ENCODE data around the gene SH3RF2.
"Not testable (repeated sequence)": the region's sequence is repeated elsewhere in the genome, so short reads cannot be mapped to it uniquely, and the experiment has no call there.

SH3RF2 gene

DNA sequence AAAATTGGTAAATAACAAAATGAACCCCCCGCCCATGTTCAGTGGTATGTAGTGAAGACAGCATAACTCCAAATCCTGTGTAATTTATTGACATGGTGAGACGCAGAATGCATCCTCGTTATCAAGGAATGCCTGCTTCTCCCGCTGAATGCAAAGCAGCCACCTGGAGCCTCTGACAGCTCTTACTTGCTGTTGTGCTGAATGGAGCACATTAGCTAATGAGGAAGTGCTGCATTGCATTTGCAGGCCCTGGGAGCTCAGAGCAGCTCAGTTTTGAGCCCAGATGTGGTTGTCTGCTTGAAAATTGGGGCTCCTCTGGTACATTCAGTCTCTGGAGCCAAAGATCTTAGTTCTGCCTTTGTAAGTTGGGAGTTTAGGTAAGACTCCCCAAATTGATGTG lies 140.1 kb downstream of the SH3RF2 start:
- DNase-seq (ENCODE audit: insufficient read length, low spot score) = no peak

DNA sequence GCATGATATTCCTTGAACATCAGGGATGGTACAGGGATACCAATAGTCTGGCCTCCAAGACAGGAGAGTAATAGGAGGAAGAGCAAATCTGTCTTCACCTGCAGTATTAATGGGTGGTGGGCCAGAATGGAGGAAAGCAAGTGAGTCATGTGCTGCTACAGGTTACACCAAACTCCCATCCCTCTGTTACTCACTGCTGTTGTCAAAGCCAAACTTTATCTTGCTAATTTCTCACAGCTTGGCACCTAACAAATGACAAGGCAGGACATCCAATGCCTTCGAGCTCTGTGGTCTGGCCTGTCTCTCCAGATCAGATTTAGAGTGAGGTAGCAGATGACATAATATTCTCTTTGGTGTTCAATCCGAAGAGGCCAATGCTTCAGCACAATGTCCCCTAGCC lies 142.2 kb downstream of the SH3RF2 start:
- no peak for TF ChIP-seq POLR2A (IDR thresholded peaks at IDR 0.05; ENCODE audit: low read depth, low read length)
- no peak for FAIRE-seq
- no peak for DNase-seq (ENCODE audit: insufficient read length, low spot score)

More for the DNA sequence above, 140.1 kb downstream of the SH3RF2 start:
- FAIRE-seq = no peak
- no peak for TF ChIP-seq POLR2A (IDR thresholded peaks at IDR 0.05; ENCODE audit: low read depth, low read length)

DNA sequence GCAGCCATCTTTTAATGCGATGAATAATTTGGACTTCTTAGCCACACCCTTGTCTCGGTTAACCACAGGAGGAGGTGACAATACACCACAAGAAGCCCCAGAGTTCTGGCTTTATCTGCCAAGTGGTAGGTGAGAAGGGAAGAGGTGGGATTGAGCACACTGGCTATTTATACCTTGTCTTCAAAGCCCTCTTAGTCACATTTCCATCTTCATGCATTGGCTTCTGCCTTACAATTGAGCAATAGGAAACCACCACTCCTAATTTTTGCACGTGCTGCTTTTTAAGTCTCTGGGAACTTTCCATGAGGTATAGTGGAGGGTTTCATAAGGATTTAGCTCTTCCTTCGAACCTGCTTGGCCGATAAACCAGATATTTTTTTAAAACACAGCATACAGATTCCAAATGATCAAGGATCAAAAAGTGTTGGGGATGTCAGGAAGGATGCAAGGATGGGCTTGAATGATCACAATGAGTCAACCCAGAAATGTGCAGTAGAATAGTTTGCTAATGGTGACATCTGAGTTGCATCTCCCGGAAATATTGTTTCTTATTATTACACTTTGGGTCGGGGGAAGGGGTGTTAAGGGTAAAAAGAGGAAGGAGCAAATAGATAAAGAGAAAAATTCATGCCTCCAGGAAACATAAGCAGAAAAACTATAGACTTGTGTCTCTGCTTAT lies 143.5 kb downstream of the SH3RF2 start:
- DNase-seq (ENCODE audit: insufficient read length, low spot score) (no peak), FAIRE-seq (no peak)
- no peak for TF ChIP-seq POLR2A (IDR thresholded peaks at IDR 0.05; ENCODE audit: low read depth, low read length)

DNA sequence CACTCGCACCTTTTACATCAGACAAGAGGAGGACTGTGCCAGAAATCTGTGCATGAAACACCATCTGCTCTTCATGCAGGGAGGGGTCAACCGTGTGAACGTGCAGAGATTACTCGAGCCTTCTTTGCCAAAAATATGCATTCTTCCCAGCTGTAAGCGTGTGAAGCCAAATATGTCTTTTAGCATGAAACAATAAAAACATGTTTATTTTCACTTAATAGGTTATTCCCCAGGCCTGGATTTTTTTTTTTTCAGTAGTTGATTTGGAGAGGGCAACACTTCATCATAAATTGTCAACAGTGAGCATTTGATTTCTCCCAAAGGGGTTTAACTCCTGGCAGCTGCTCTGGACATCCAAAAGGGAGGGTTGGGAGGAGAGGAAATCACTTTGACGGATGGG lies 145.2 kb downstream of the SH3RF2 start:
- FAIRE-seq (no peak), DNase-seq (ENCODE audit: insufficient read length, low spot score) (no peak)

DNA sequence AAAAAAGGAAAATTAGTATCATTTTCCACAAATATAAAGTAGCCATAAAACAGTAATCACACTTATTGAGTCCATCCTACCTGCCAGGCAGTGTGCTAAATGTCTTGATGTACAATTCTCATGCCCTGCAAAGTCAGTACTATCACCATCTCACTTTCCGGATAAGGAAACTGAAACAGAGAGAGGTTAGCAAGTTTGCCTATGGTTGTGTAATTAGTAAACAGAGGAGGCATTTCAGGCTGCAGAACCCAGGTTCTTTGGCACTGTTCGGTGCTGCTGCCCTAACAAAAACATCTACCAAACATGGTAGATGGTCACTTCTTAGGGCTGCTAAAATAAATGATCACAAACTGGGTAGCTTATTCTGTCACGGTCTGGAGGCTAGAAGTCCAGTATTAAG lies 146.4 kb downstream of the SH3RF2 start:
- no peak for FAIRE-seq
- DNase-seq (ENCODE audit: insufficient read length, low spot score) = no peak
- TF ChIP-seq POLR2A (IDR thresholded peaks at IDR 0.05; ENCODE audit: low read depth, low read length) = no peak

More for the DNA sequence above, 145.2 kb downstream of the SH3RF2 start:
- no peak for TF ChIP-seq POLR2A (IDR thresholded peaks at IDR 0.05; ENCODE audit: low read depth, low read length)

DNA sequence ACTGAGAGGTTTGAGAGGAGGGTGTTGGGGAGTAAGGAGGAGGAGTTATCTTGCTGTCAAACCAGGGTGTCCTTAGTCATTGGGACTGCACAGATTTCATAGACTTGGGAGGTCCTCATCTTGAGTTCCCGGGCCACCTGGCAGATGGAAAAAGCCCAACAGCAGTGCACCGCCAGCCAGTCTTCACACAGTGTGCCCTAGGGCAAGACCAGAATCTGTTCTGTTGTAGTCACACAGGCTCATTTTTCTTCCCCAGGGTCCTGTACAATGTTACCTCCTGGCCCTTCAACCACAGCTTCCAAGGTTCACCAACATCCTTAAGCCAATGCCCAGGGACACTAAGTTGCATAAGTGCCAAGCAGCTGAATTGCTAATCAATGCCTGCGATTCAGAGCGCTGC lies 148.0 kb downstream of the SH3RF2 start:
- FAIRE-seq = no peak
- TF ChIP-seq POLR2A (IDR thresholded peaks at IDR 0.05; ENCODE audit: low read depth, low read length) = no peak

DNA sequence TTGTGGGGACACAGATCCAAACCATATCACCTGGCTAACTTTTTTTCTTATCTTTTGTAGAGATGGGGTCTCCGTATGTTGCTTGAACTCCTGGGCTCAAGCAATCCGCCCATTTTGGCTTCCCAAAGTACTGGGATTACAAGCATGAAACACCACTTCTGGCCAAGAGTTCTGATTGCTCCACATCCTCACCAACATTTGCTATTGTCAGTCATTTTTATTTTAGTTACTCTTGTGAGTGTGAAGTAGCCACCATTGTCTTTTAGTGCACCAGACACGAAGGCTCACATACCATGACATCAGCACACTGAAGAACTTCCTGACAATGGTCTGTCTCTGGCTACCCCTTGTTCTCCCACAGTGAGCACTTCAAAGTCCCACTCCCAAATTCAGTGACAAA lies 151.7 kb downstream of the SH3RF2 start:
- FAIRE-seq (no peak), DNase-seq (ENCODE audit: insufficient read length, low spot score) (no peak)
- TF ChIP-seq POLR2A (IDR thresholded peaks at IDR 0.05; ENCODE audit: low read depth, low read length) = no peak

More for the DNA sequence above, 148.0 kb downstream of the SH3RF2 start:
- DNase-seq (ENCODE audit: insufficient read length, low spot score) = no peak

DNA sequence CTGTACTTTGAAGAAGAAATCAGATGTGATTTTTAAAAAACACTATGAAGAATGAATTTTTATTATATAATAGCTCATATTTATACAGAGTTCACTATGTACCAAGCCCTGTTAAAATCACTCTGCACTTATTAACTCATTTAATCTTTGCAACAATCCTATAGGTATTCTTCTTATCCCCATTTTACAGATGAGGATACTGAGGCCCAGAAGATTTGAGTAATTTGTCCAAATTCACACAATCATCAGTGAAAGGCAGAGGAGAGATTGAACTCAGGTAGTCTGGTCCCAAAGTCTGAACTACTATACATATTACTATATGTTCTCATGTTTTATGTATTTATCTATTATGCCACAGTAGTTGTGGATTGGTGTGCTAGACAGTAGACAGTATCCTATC lies 152.9 kb downstream of the SH3RF2 start:
- FAIRE-seq = no peak
- TF ChIP-seq POLR2A (IDR thresholded peaks at IDR 0.05; ENCODE audit: low read depth, low read length) = no peak
- DNase-seq (ENCODE audit: insufficient read length, low spot score) = no peak

DNA sequence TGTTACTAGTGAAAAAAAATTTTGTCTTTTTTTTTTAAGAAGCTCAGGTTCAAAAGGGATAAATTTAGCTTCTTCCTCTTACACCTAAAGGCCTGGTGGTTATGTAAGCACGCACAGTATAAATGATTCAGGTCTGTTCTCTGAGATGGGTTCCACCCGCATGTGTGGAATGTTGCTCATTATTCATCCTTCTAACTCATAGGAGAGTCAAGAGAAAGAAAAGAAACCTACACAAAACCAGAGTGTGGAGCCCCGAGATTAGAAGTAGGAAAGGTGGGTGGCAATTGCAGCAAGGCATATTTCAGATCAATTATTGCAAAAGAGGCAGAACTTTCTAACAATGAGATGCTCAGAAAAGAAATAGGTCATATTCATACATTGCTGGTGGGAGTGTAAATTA lies 155.5 kb downstream of the SH3RF2 start:
- TF ChIP-seq POLR2A (IDR thresholded peaks at IDR 0.05; ENCODE audit: low read depth, low read length) = no peak
- no peak for FAIRE-seq
- no peak for DNase-seq (ENCODE audit: insufficient read length, low spot score)

DNA sequence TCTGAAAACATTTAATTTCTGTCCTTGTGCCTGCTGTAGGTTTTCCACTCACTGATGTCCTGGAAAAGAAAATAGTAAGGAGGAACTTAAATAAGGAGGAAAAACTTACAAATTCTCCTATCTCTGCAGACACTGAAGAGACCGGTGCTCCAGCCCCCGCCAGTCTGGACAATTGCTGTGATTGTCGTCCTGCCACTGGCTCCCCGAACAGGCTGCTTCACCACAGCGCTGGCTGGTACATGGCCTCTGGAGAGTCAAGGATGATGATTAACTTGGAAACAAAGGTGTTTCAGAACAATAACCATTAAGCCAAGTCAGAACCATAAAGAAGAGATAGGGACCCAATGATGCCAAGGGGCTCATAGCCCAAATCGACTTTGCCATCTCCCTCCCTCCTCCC lies 161.7 kb downstream of the SH3RF2 start:
- no peak for DNase-seq (ENCODE audit: insufficient read length, low spot score)
- no peak for FAIRE-seq
- TF ChIP-seq POLR2A (IDR thresholded peaks at IDR 0.05; ENCODE audit: low read depth, low read length) = no peak

DNA sequence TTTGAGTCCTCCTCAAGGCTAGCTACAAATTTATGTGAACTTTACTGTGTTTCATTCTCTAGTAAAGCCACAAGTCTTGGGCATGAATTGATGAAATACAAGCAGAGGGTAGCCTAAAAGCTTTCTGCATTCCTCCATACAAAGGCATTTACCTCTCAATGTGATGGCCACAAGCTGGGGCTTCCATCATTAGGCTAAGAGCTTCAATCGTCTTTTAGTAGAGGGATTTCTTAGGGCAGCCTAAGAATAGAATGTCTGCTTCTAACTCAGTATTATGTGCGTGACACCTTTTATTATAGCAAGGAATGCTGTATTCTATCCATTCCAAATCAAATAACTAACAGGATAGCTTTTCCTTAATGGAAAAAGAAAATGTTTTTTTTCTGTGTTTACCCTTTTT lies 165.3 kb downstream of the SH3RF2 start:
- DNase-seq (ENCODE audit: insufficient read length, low spot score) (no peak), FAIRE-seq (no peak)
- no peak for TF ChIP-seq POLR2A (IDR thresholded peaks at IDR 0.05; ENCODE audit: low read depth, low read length)

DNA sequence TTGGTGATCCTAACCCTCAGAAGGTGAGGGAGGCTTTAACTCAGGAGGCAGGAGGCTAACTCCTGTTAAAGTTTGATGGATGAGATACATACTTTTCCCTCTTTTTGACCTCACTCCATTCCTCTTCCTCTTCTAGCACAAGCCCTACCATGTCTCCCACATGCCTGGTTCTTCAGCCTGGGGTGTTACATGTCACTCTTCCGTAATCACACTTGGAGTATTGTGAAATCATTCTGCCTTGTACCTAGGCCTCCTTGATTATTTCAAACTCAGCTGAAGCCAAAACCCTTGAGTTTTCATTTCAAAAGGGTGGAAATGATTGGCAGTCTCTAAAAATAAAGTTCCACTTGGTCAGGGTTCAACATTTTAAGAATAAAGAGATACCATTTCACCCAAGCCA lies 167.2 kb downstream of the SH3RF2 start:
- no peak for TF ChIP-seq POLR2A (IDR thresholded peaks at IDR 0.05; ENCODE audit: low read depth, low read length)
- DNase-seq (ENCODE audit: insufficient read length, low spot score) (no peak), FAIRE-seq (no peak)

DNA sequence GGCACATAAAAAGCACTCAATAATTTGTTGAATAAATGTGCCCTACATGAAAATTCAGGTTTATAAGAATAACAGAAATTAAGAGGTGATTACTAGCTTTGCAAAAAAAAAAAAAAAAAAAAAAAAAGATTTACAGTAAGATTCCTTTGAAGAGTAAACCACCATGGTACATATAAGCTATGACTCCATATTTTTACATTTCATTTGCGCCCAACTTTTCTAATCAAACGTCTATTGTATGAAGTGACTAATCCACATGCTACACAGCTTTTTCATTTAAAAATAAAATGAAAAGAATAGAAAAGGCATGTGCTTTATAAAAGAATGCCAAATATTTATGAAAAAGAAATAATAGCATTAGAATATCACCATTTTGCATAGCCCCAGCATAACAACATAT lies 169.1 kb downstream of the SH3RF2 start, which contains the start of gene PLAC8L1:
TSS of gene PLAC8L1 (minus strand) at position 101 of the 400 bp plus-strand sequence. CDS start 1,266 bp downstream, outside the sequence.
- TF ChIP-seq POLR2A (IDR thresholded peaks at IDR 0.05; ENCODE audit: low read depth, low read length) = no peak
- FAIRE-seq (no peak), DNase-seq (ENCODE audit: insufficient read length, low spot score) (no peak)

DNA sequence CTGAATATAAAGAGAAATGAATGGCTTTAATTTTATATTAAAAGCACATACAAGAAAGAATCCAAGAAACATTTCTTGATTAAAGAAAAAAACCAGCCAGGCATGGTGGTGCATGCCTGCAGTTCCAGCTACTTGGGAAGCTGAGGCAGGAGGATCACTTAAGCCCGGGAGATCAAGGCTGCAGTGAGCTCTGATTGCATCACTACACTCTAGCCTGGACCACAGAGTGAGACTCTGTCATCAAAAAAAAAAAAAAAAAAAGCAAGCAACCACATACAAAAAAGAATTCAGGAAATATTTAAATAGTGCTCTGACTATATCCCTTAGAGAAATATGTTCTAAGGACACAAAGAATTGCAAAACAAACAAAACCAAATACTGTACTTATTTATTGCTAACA lies 171.5 kb downstream of the SH3RF2 start:
- DNase-seq (ENCODE audit: insufficient read length, low spot score) (no peak), FAIRE-seq (no peak)
- TF ChIP-seq POLR2A (IDR thresholded peaks at IDR 0.05; ENCODE audit: low read depth, low read length) = no peak

DNA sequence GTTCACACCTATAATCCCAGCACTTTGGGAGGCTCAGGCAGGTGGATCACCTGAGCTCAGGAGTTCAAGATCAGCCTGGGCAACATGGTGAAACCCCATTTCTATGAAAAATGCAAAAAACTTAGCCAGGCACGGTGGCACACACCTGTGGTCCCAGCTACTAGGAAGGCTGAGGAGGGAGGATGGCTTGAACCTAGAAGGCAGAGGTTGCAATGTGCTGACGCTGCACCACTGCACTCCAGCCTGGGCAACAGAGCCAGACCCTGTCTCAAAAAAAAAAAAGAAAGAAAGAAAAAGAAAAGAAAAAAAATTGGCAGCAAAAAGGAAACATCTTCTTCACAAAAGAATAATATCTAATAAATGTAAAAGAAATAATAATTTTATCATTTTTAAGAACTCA lies 172.5 kb downstream of the SH3RF2 start:
- not testable (repeated sequence) for FAIRE-seq; DNase-seq (ENCODE audit: insufficient read length, low spot score)

DNA sequence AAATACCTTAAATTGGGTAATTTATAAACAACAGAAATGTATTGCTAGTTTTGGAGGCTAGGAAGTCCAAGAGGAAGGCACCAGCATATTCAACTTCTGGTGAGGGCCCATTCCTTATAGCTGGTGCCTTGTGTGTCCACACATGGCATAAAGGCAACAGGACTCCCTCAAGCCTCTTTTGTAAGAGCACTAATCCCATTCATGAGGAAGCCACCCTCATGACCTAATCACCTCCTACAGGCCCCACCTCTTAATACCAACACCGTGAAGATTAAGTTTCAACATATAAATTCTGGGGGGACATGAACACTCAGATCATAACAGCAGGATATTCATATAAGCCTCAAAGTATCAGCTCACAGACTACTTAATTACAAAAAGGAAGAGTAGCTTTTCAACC lies 173.0 kb downstream of the SH3RF2 start:
- DNase-seq (ENCODE audit: insufficient read length, low spot score) (no peak), FAIRE-seq (no peak)
- no peak for TF ChIP-seq POLR2A (IDR thresholded peaks at IDR 0.05; ENCODE audit: low read depth, low read length)

Measured in H54 (cell line).